Neuronal stem cell (in vitro differentiated cells): Measurements from ENCODE around the gene TMC1.
A peak's percentile ranks its signal among the peaks of the same experiment; 100 is the strongest.

Source experiments
- DNase-seq: peaks from one replicate; pipeline ENCODE4 v3.0.0-alpha.2; 2013; ENCODE audit warnings: low spot score
- H2AFZ ChIP-seq: one replicate; pipeline ENCODE4 v1.6.1; 2013; ENCODE audit warnings: mild to moderate bottlenecking, low read length, inconsistent platforms
- H2AK5ac ChIP-seq: 2 replicates; pipeline ENCODE4 v1.6.1; 2013; ENCODE audit warnings: low read depth, mild to moderate bottlenecking, inconsistent platforms, low read length, moderate library complexity, mixed read lengths
- H2BK120ac ChIP-seq: 2 replicates; pipeline ENCODE4 v1.6.1; 2013; ENCODE audit warnings: low read depth, mild to moderate bottlenecking, inconsistent platforms, low read length, moderate library complexity, mixed read lengths
- H2BK12ac ChIP-seq: one replicate; pipeline ENCODE4 v1.6.1; 2013; ENCODE audit warnings: low read length, inconsistent platforms
- H2BK15ac ChIP-seq: 2 replicates; pipeline ENCODE4 v1.6.1; 2013; ENCODE audit warnings: mild to moderate bottlenecking, low read length, inconsistent platforms, mixed read lengths
- H2BK5ac ChIP-seq: one replicate; pipeline ENCODE4 v1.6.1; 2013; ENCODE audit warnings: inconsistent platforms, mild to moderate bottlenecking, low read length, moderate library complexity
- H3K14ac ChIP-seq: one replicate; pipeline ENCODE4 v1.6.1; 2013; ENCODE audit warnings: low read length, inconsistent platforms
- H3K18ac ChIP-seq: 2 replicates; pipeline ENCODE4 v1.6.1; 2013; ENCODE audit warnings: low read length, inconsistent platforms
- H3K23ac ChIP-seq: 2 replicates; pipeline ENCODE4 v1.6.1; 2013; ENCODE audit warnings: low read depth, mild to moderate bottlenecking, mixed read lengths, low read length, inconsistent platforms; ENCODE audit not compliant: poor library complexity
- H3K27ac ChIP-seq: replicated peaks from 3 replicates; pipeline ENCODE4 v1.5.1; 2013; ENCODE audit warnings: low read length, inconsistent platforms
- H3K27me3 ChIP-seq, 3 experiments: 2 replicates each; pipeline ENCODE4 v1.6.1; 2013; ENCODE audit warnings: low read length in 3 of 3, mild to moderate bottlenecking in 2 of 3, inconsistent platforms in 1 of 3, low read depth in 1 of 3, mixed read lengths in 1 of 3, moderate library complexity in 1 of 3; ENCODE audit not compliant: control insufficient read depth in 3 of 3, insufficient read depth in 3 of 3
- H3K36me3 ChIP-seq, 2 donors: replicated peaks in 1 of 2; 2 replicates each; pipeline ENCODE4 v1.6.1; 2013; ENCODE audit warnings: low read length in 2 of 2; ENCODE audit not compliant: control insufficient read depth in 2 of 2, insufficient read depth in 2 of 2
- H3K4ac ChIP-seq: 2 replicates; pipeline ENCODE4 v1.6.1; 2013; ENCODE audit warnings: inconsistent platforms, mild to moderate bottlenecking, low read length, moderate library complexity
- H3K4me1 ChIP-seq, 2 donors: 1 replicate in 1 of 2; 2 replicates in 1 of 2; pipeline ENCODE4 v1.6.1; 2013; ENCODE audit warnings: low read length in 2 of 2, low read depth in 1 of 2; ENCODE audit not compliant: control insufficient read depth in 2 of 2, insufficient read depth in 1 of 2
- H3K4me2 ChIP-seq: one replicate; pipeline ENCODE4 v1.6.1; 2013; ENCODE audit warnings: mild to moderate bottlenecking, low read length, inconsistent platforms; ENCODE audit not compliant: insufficient read depth, poor library complexity, severe bottlenecking
- H3K4me3 ChIP-seq, 2 donors: 2 replicates each; pipeline ENCODE4 v1.5.1; 2013; ENCODE audit warnings: low read length in 2 of 2, mild to moderate bottlenecking in 2 of 2, inconsistent platforms in 1 of 2, moderate library complexity in 1 of 2
- H3K79me1 ChIP-seq: one replicate; pipeline ENCODE4 v1.6.1; 2013; ENCODE audit warnings: low read depth, mild to moderate bottlenecking, inconsistent platforms, low read length, moderate library complexity
- H3K9ac ChIP-seq: one replicate; pipeline ENCODE4 v1.6.1; 2013; ENCODE audit warnings: mild to moderate bottlenecking, low read depth, low read length, inconsistent platforms; ENCODE audit not compliant: poor library complexity
- H3K9me3 ChIP-seq, 2 donors: replicated peaks in 1 of 2; 2 replicates each; pipeline versions ENCODE3 to v1.6.1; 2013; ENCODE audit warnings: low read length in 2 of 2, mild to moderate bottlenecking in 2 of 2, inconsistent platforms in 1 of 2, low read depth in 1 of 2, mixed read lengths in 1 of 2, moderate library complexity in 1 of 2; ENCODE audit not compliant: control insufficient read depth in 2 of 2, insufficient read depth in 1 of 2
- H4K8ac ChIP-seq: one replicate; pipeline ENCODE4 v1.6.1; 2013; ENCODE audit warnings: low read depth, mild to moderate bottlenecking, inconsistent platforms, low read length, moderate library complexity
- H4K91ac ChIP-seq: one replicate; pipeline ENCODE4 v1.6.1; 2013; ENCODE audit warnings: low read length, low read depth, mild to moderate bottlenecking, inconsistent platforms; ENCODE audit not compliant: poor library complexity
- WGBS, 2 donors: extraction: QIAGEN DNeasy Blood & Tissue Kit; methylation state at CpG; one replicate each; pipeline ENCODE4 v1.1.7; 2013; ENCODE audit warnings: missing lambda C conversion rate in 2 of 2, mixed read lengths in 1 of 2; ENCODE audit not compliant: insufficient read length in 2 of 2, insufficient replicate concordance in 1 of 2; ENCODE audit errors: extremely low coverage in 2 of 2; 5-methylcytosine and 5-hydroxymethylcytosine counted together

Gene TMC1

DNA sequence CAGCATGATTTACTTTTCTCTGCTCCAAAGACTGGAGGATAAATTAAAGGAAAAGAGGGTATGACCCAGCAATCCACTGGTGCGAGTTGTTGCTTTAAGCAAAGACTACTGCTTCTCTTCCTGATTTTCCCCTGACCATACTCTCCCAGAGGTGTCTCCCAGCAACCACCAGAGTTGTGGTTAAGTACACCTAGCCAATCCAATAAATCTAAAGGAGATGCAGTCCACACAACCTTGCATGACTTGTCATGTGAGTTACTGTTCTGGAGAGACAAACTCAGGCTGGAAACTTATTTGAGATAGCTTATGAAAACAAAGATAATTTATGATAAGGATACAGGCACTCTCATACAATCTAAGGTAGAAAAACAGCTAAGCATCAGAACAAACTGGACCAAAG is 11.9 kb downstream of the TMC1 start:
- no peak overlapping the region for H4K8ac ChIP-seq
- no peak overlapping the region for H2AK5ac ChIP-seq
- no peak overlapping the region for H4K91ac ChIP-seq
- H3K18ac ChIP-seq: no peak overlapping the region
- no peak overlapping the region for H3K27ac ChIP-seq
- H3K36me3 ChIP-seq: no peaks in the 10 kb centered on the region
- no CpG with 5 or more reads among the region's 1 CpG for WGBS, 2 donors
- no peak overlapping the region for H3K4me2 ChIP-seq
- no peak overlapping the region for H3K4ac ChIP-seq
- H2BK120ac ChIP-seq: no peak overlapping the region
- H2BK12ac ChIP-seq: no peak overlapping the region
- H3K9me3 ChIP-seq: peaks cover 3% of the 10 kb centered on the region in 2 donors
- H3K14ac ChIP-seq: no peak overlapping the region
- H3K4me1 ChIP-seq: peaks cover 0 to 2% of the 10 kb centered on the region in 2 donors
- no peak overlapping the region for H3K23ac ChIP-seq
- no peak overlapping the region for H3K4me3 ChIP-seq
- H2AFZ ChIP-seq: no peak overlapping the region
- DNase-seq: no peak
- H2BK5ac ChIP-seq: no peak overlapping the region
- H2BK15ac ChIP-seq: no peak overlapping the region
- H3K79me1 ChIP-seq: no peaks in the 10 kb centered on the region
- no peaks in the 10 kb centered on the region for H3K27me3 ChIP-seq
- no peak overlapping the region for H3K9ac ChIP-seq

DNA sequence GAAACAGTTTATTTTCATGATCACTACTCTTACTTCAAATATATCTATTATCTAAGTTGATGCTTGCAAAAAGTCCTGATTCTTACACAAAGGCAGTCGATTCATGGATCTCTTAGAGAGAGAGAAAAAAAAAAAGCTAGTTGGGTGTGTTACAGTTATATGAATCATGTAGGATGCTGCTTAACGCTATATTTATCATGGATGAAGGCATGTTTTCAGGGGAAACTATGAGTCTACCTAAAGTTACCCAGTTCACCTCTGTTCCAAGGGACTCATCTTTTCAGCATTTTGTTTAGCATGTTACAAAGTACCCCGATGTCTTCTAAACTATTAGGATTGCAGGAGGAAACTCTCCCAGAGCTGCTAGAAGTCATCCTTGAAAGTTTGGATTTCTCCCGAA is 13.5 kb downstream of the TMC1 start:
- Histone ChIP-seq H2BK15ac (no peak overlapping the region), H3K36me3 (no peaks in the 10 kb centered on the region), H3K4me3 (no peak overlapping the region), H3K18ac (no peak overlapping the region), H3K9me3 (peaks cover 3% of the 10 kb centered on the region in 2 donors), H3K79me1 (no peaks in the 10 kb centered on the region), H3K9ac (no peak overlapping the region), H2AK5ac (no peak overlapping the region), H3K27ac (no peak overlapping the region), H3K4me1 (peaks cover 0 to 5% of the 10 kb centered on the region in 2 donors), H2AFZ (no peak overlapping the region), H3K27me3 (no peaks in the 10 kb centered on the region), H4K91ac (no peak overlapping the region), H3K4me2 (no peak overlapping the region), H3K14ac (no peak overlapping the region), H3K23ac (no peak overlapping the region), H2BK5ac (no peak overlapping the region), H2BK12ac (no peak overlapping the region), H3K4ac (no peak overlapping the region), H2BK120ac (no peak overlapping the region), H4K8ac (no peak overlapping the region)
- no peak for DNase-seq
- no CpG with 5 or more reads among the region's 4 CpGs for WGBS, 2 donors

DNA sequence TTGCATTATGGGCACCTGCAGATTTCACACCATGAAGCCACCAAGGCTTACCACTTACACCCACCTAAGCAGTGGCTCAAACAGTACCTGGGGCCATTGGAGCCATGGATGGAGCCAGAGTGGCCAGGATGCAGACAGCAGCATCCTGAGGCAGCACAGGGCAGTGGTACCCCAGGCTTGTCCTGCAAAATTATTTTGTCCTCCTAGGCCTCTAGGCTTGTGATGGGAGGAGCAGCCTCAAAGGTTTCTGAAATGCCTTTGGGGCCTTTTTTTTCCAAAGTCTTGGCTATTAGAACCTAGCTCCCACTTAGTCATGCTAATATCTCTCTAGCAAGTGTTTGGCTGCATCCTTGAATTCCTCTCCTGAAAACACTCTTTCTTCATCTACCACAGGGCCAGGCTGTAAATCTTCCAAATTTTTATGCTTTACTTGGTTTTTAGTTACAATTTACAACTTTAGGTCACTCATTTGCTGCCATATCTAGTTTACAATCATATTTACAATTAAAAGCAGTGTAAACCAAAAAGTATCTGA is 15.7 kb downstream of the TMC1 start:
- no peak overlapping the region for H3K27ac ChIP-seq
- no peak overlapping the region for H2AFZ ChIP-seq
- no peak for DNase-seq
- no peak overlapping the region for H3K4me2 ChIP-seq
- H3K4ac ChIP-seq: no peak overlapping the region
- H3K14ac ChIP-seq: no peak overlapping the region
- no peak overlapping the region for H2BK15ac ChIP-seq
- H3K27me3 ChIP-seq: no peaks in the 10 kb centered on the region
- no peak overlapping the region for H2BK5ac ChIP-seq
- no peak overlapping the region for H3K9ac ChIP-seq
- H3K23ac ChIP-seq: no peak overlapping the region
- peak overlapping the region in 1 of 2 donors; percentile 48 for H3K4me3 ChIP-seq
- no peaks in the 10 kb centered on the region for H3K79me1 ChIP-seq
- no peak overlapping the region for H2BK120ac ChIP-seq
- peak overlapping the region; percentile 27 for H3K18ac ChIP-seq
- H2AK5ac ChIP-seq: no peak overlapping the region
- H4K91ac ChIP-seq: no peak overlapping the region
- peaks cover 3% of the 10 kb centered on the region in 2 donors for H3K9me3 ChIP-seq
- no peak overlapping the region for H4K8ac ChIP-seq
- H3K36me3 ChIP-seq: no peaks in the 10 kb centered on the region
- no peak overlapping the region for H2BK12ac ChIP-seq
- H3K4me1 ChIP-seq: peaks cover 0 to 5% of the 10 kb centered on the region in 2 donors

DNA sequence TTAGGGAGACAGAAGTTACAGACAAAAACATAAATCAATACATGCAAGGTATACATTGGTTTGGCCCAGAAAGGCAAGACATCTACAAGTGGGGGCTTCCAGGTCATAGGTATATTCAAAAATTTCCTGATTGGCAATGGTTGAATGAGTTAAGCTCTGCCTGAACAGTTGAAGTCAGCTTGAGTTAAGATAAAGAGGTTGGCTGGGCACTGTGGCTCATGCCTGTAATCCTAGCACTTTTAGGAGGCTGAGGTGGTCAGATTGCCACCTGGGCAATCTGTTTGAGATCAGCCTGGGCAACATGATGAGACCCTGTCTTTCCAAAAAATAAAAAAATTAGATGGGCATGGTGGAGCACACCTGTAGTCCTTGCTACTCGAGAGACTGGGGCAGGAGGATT is 16.3 kb downstream of the TMC1 start:
- no peak overlapping the region for H3K23ac ChIP-seq
- H4K91ac ChIP-seq: no peak overlapping the region
- no peak for DNase-seq
- no peak overlapping the region for H2BK120ac ChIP-seq
- H3K4me3 ChIP-seq: no peak overlapping the region
- H3K4ac ChIP-seq: no peak overlapping the region
- H2BK5ac ChIP-seq: no peak overlapping the region
- no peaks in the 10 kb centered on the region for H3K36me3 ChIP-seq
- H3K27ac ChIP-seq: no peak overlapping the region
- no peaks in the 10 kb centered on the region for H3K27me3 ChIP-seq
- no peak overlapping the region for H3K18ac ChIP-seq
- H3K9ac ChIP-seq: no peak overlapping the region
- no peak overlapping the region for H3K14ac ChIP-seq
- no peak overlapping the region for H2AK5ac ChIP-seq
- peaks cover 3% of the 10 kb centered on the region in 2 donors for H3K9me3 ChIP-seq
- no CpG with 5 or more reads among the region's 1 CpG for WGBS, 2 donors
- no peak overlapping the region for H2AFZ ChIP-seq
- H3K79me1 ChIP-seq: no peaks in the 10 kb centered on the region
- H2BK15ac ChIP-seq: no peak overlapping the region
- H3K4me1 ChIP-seq: peaks cover 0 to 5% of the 10 kb centered on the region in 2 donors
- H2BK12ac ChIP-seq: no peak overlapping the region
- no peak overlapping the region for H3K4me2 ChIP-seq
- H4K8ac ChIP-seq: no peak overlapping the region
